DMS53 (cell line): ENCODE measurements around the gene GARNL3.

ENCODE experiments used
- DNase-seq: peaks from one replicate; lab custom pipeline; 2025; lab: John Stamatoyannopoulos, UW

The GARNL3 gene

GRCh38 chr9:127405344-127406125, 141.0 kb downstream of the GARNL3 start:
- no peak for DNase-seq

GRCh38 chr9:127406799-127407491, 142.4 kb downstream of the GARNL3 start:
- no peak for DNase-seq

DNA sequence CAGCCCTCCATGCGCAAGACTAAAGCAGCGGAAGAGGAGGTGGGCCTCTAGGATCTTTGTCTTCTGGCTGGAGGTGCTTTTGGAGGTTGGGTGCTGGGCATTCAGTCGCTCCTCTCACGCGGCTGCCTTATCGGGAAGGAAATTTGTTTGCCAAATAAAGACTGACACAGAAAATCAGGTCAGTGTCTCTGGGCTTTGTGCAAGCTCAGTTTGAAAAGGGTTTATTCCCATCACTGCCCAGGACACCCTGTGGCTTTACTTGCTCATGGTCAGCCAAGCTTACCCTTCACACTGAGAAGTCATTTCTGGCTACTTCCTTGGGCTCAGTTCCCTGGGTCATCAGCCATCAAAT, 142.9 kb downstream of the GARNL3 start:
- no peak for DNase-seq

GRCh38 chr9:127411122-127411521, 146.5 kb downstream of the GARNL3 start:
- no peak for DNase-seq

GRCh38 chr9:127415141-127415540, 150.6 kb downstream of the GARNL3 start:
- no peak for DNase-seq

GRCh38 chr9:127415657-127416056, 151.1 kb downstream of the GARNL3 start:
- DNase-seq, result no peak

DNA sequence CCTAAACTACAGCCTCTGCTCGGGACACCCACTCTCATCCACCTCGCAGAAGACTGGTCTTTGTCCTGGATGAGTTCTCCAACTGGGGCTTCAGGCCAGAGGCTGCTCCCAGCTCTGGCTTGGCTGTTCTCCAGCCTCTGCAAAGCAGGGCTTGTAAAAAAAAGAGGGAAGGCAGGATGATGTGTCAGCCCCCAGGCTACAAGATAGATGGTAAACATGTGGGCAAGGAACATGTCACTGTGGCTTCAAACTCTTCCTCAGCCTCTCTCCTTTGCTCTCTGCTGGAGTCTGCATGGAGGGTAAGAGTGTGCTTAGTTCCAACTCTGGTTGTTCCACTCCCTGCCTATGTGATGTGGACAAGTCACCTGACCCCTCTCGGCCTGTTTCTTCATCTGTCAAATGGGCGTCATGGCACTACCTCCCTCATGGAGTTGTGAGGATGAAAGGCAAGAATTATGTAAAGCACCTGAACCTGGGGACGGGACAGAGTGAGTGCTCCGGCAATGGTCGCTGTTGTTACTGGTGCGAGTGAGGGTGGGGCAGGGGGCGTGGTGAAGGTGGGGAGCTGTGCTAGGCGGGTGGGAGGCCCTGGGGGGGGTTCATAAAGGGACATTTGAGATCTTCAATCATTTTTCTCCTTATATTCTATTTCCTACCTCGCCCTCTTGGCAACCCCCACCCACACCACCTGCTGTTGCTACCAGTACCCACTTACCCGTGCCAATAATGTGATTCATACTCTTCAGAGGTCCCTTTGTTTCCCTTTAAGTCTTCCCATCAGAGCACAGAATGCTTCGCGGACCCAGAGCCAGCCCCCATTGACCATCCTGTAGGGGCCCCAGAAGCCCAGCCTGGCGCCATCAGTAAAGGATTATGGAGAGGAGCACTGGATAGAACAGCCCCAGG, 152.8 kb downstream of the GARNL3 start:
- DNase-seq, result peak; percentile 37

DNA sequence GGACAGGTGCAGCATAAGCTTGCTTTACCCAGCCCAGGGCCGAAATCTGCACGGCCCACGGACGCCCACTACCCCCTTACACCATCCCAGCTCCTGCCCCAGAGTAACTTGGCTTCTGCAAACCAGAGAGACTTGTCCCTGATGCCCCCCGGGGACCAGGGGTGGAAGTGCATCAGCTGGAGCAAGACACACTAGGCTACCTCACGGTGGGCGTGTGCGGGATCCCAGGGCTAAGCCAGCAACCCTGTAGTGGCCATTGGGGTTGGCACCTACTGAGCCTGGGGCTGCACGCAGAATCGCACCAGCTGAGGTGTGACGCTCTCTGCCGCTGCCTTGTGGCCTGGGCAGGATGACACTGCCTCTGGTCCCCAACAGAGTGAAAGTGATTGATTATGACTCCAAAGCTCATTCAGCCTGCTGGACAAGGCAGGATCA, 153.5 kb downstream of the GARNL3 start:
- DNase-seq, result peak; percentile 51

- DNase-seq, result no peak
These were observed 154.8 kb downstream of the GARNL3 start for GRCh38 chr9:127419348-127419747.

GRCh38 chr9:127421057-127421456, 156.5 kb downstream of the GARNL3 start:
- no peak for DNase-seq

- no peak for DNase-seq
These were observed 157.7 kb downstream of the GARNL3 start for GRCh38 chr9:127422133-127422782.

GRCh38 chr9:127422787-127423186, 158.2 kb downstream of the GARNL3 start:
- DNase-seq, result no peak

DNA sequence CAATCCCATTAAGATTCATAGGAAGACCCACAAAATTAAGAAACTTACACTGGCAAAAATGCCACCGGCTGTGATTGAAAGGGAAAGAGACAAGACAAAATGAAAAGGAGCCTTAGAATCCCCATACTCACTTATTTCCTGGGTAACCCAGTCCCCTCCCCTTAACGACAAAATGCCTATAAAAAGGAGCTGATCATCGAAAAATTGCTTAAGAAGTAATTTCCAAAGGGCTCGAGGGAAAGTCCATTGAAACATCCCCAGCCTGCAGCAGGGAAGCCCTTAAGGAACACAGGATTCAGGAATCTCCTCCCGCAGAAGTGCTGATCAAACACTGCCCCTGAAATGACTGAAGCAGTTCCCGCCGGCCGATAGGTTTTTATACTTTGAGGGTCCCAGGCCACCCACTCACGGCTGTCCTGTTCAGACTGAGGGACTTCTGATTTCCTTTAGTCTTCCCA, 158.9 kb downstream of the GARNL3 start:
- DNase-seq, result no peak

DNA sequence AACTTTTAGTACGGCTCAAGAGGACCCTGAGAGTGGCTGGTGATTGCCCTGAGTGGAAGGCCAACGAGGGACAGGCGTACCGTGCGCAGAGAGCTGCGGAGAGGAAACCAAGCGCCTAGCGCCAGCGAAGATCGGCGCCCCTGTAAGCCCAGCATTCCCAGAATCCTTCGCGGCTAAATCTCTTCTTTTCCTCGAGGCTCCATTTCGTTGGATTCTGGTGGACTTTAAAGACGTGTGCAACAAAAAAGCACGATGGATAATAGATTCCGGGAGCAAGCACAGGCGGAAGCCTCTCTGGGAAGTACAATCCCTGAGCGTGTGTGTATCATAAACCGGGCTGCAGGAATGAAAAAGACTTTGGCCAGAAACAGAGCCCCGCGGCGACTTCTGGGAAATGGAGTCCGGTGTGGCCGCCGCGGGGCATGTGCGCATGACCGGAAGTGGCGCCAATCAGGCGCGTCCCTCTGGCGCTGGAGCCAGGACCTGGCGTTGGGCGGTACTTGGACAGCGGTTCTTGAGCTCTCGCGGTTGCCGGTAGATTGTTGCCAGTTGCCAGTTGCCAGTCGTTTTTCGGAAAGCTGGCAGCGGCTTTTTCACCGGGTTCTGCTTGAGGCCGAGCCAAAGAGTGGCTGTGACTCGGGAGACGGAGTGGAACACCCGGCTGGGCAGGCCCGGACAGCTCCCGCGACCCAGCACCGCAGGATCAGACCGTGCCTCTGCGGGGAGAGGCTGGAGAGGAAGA, 159.5 kb downstream of the GARNL3 start, which contains the start of gene ZNF79:
ZNF79 (plus strand) TSS at position 449 of the 742 bp plus-strand sequence. CDS start 406 bp downstream, outside the sequence.
- DNase-seq, result peak; percentile 94

- peak; percentile 73 for DNase-seq
These were observed 160.1 kb downstream of the GARNL3 start for GRCh38 chr9:127424676-127424999.

DNA sequence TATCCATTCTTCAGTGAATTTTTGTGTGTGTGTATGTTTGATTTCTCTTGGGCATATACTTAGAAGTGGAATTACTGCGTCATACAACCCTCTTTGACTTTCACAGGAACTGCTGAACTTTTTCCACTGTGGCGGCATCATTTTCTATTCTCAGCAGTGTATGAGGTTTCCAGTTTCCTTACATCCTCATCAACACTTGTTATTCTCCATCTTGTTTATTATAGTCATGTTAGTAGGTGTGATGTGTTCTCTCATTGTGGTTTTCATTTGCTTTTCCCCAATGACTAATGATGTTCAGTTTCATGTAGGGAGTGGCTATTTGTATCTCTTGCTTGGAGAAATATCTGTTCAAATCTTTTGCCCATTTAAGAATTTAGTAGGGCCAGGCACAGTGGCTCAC, 162.2 kb downstream of the GARNL3 start:
- no peak for DNase-seq

- no peak for DNase-seq
These were observed 163.8 kb downstream of the GARNL3 start for GRCh38 chr9:127428348-127428747.

DNA sequence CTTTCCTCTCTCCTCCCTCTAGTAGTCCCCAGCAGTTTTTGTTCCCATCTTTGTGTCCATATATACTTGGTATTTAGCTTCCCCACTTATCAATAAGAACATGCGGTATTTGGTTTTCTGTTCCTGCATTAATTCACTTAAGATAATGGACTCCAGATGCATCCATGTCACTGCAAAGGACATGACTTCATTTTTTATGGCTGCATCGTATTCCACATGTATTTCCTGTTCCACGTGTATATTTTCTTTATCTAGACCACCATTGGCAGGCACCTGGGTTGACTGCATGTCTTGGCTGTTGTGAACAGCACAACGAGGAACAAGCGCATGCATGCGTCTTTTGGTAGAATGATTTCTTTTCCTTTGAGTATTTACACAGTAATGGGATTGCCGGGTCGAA, 165.8 kb downstream of the GARNL3 start:
- DNase-seq, result no peak

DNA sequence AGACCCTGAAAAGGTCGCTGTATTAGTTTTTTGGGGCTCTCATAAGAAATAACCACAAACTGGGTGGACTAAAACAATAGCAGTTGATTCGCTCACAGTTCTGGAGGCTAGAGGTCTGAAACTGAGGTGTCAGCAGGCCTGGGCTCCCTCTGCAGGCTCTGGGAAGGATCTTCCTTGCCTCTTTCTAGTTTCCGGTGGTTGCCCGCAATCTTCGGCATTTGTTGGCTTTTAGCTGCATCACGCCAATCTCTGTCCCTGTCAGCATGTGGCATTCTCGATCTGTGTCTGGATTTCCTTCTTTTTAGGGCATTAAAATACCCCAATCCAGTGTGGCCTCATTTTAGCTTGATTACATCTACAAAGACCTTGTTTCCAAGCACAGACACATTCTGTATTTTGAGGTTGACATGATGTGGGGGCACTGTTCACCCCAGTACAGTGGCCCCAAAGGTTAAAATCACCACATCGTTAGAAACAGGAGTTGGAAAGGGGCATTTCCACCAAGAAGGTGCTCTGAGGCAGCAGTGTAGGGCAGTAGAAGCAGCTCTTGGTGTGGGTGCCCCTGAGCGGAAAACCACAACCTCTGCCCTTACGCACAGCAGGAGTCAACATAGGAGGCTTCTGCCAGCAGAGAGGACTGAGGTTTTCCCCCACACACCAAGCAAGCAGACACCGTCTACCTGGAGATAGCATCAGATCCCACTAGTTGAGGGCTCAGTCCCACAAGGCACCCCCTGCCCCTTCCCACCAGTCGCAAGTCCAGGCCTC, 173.1 kb downstream of the GARNL3 start:
- no peak for DNase-seq

- no peak for DNase-seq
These were observed 173.8 kb downstream of the GARNL3 start for GRCh38 chr9:127438394-127438793.
